Activated CD8-positive, alpha-beta memory T cell treated with anti-CD3 and anti-CD28 coated beads, Interleukin-2, amount 50 U/mL, for 24 hours (primary cell): ENCODE data around the gene CBX5.
"Not testable (repeated sequence)": the region's sequence is repeated elsewhere in the genome, so short reads cannot be mapped to it uniquely, and the experiment has no call there.

ENCODE experiments used
- DNase-seq: peaks from one replicate; pipeline ENCODE4 v3.0.0-alpha.2; 2020; ENCODE audit errors: extremely low read depth

Gene CBX5

GRCh38 chr12:54279632-54280467, at the start of gene CBX5:
TSS of gene CBX5 (minus strand) at chr12:54280122. CDS start at chr12:54257650, 22,472 bp downstream.
- peak; percentile 99 for DNase-seq

DNA sequence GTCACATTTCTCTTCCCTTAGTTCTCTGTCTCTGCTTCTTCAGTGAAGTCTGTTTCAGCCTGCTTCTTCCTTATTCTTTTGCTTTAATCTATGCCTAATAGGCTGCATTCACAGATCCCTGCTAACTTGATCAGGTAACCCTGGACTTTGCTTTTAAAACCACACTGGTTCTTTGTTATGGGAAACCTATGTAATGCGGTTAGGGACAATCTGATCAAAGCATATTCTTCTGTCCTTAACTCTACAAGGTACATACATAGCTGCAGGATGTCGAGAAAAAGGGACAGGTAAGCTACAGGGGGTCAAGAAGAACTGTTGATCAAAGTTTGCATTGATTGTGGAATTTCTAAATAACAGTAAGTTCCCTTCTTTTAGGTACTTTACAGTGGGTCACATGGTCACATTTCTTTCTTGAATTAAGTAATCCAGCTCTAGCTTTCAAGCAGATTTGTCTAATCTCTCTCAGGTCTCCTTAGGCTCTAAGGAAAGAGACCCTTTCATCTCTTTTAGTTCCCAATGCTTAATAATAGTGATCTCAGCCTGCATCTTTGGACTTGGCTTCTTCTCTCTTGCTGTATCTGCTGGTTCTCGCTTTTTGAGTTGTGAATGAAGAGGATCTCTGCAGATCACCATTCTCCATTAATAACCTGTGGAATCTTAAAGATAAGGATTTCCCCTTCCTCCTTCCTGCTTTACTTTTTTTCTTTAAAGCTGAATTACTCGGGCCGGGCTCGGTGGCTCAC, 48.8 kb upstream of the CBX5 start:
- DNase-seq: no peak

- not testable (repeated sequence) for DNase-seq
Measured at GRCh38 chr12:54325442-54326109, 45.7 kb upstream of the CBX5 start.

DNA sequence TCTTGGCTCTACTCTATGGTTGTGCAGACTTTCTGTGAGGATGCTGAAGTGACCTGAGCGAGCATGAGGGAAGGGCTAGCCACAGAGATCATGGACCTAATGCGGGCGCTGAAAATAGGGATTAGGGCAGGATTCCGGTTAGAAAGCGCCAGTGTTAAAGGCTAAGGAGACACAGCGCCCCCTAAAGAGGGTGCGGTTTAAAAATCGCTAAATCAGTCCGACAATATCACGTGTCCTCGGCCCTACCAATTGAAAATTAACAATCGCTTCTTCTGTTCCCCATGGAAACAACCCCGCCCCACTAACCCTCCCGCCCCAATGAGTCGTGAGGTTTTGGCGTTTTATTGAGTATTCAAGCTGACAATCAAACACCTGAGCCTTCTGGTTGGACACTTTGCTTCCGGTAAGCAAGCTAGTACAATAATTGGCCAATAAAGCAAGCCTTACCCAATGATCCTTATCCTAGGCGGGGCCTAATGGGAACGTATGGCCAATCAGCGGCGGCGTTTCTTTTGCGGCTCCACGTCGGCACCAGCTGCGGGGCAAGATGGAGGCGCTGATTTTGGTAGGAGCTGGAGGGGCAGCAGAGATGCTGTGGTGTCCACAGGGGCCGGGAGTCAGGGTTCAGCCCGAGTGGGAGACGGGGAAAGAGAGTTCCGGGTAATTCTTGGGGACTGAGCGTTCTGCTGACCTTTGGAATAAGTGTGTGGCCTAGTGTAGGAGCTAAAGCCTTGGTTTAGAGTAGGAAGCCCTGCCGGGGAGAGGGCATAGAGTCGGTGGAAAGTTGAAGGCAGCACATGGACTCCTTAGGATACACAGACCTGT, 44.9 kb upstream of the CBX5 start, which contains the start of gene COPZ1:
Gene COPZ1 (plus strand): TSS at position 515 of the 825 bp plus-strand sequence. CDS start 33 bp downstream, at position 548.
- peak; percentile 92 for DNase-seq

GRCh38 chr12:54321363-54321762, 41.4 kb upstream of the CBX5 start:
- DNase-seq: no peak

DNA sequence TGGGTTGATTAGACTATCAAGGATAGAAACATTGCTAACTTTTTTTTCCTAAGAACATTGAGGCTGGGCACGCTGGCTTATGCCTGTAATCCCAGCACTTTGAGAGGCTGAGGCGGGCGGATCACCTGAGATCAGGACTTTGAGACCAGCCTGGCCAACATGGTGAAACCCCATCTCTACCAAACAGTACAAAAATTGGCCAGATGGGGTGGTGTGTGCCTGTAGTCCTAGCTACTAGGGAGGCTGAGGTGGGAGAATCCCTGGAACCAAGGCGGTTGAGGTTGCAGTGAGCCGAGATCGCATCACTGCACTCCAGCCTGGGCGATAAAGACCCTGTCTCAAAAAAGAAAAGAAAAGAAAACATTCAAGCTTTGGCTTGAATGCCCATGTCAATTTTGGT, 32.4 kb upstream of the CBX5 start:
- DNase-seq: not testable (repeated sequence)

- no peak for DNase-seq
Measured at GRCh38 chr12:54311051-54311450, 31.1 kb upstream of the CBX5 start.

- no peak for DNase-seq
Measured at GRCh38 chr12:54306925-54307741, 27.2 kb upstream of the CBX5 start.

GRCh38 chr12:54304187-54304810, 24.4 kb upstream of the CBX5 start:
- DNase-seq: no peak

GRCh38 chr12:54303640-54304039, 23.7 kb upstream of the CBX5 start:
- no peak for DNase-seq

- DNase-seq: no peak
Measured at GRCh38 chr12:54301428-54302048, 21.6 kb upstream of the CBX5 start.

DNA sequence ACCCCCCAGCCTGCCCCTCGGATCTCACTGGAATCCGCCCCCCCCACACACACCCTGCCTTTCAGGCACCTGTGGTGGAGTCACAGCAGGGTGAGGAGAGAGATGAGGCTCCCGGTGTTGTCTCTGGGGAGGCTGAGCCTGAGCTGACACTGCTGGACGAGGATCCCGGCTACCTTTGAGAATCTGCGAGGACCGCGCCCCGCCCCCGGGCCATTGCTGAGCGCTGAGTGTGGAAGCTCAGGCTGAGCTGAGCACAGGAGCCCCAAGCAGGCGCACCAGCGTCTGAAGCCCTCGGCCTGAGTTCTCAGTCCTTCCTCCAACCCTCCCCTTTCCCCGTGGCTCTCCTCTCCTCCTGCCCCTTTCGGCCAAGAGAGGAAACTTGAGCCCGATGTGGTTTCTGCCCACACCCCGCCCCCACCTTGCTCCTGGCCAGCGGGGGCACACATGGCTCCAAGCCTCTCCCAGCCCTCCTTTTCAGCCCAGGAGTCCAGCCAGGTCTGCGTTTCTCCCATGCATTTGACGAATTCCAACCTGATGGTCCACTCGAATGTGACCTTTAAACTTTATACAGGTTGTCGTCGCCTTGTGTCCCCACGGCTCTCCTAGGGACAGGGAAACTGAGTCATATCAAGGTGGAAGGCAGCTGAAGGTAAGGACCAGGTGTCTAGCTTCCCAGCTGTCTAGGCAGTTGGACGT, 21.0 kb upstream of the CBX5 start, which contains the start of gene NFE2:
Gene NFE2 (minus strand): TSS at position 284 of the 696 bp plus-strand sequence. CDS start 5,767 bp downstream, outside the sequence.
- DNase-seq: no peak

GRCh38 chr12:54300225-54300731, 20.4 kb upstream of the CBX5 start:
- no peak for DNase-seq

DNA sequence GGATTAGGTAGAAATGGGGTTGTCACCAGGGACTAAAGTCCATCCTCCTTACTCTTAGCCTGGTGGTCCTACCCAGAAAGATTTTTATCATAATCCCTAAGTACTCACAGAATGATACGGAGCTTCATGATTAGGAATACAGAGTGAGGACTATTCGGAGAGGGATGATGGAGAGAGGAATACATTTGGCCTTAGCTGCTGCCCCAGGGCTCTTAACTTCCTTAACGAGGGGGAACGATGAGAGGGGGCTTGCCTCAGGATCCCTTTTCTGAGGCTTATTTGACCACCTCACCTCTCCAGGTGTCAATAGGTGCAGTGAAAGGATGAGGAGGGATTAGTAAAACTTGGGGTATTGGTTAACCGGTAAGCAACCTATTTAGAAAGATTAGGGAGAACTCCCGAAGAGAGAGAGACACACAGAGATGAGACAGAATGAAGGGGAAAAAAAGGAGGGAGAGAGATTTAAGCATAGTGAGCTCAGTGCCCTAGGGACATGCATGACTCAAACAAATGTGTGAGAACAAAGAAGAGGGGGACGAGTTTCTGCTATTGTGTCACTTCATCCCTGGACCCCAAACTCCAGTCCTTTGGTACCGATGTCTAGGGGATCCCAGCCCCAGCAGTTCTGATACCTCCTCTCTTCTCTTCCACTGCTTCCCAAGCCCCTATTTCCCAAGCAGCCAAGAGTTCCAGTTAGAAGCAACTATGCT, 19.7 kb upstream of the CBX5 start:
- no peak for DNase-seq

DNA sequence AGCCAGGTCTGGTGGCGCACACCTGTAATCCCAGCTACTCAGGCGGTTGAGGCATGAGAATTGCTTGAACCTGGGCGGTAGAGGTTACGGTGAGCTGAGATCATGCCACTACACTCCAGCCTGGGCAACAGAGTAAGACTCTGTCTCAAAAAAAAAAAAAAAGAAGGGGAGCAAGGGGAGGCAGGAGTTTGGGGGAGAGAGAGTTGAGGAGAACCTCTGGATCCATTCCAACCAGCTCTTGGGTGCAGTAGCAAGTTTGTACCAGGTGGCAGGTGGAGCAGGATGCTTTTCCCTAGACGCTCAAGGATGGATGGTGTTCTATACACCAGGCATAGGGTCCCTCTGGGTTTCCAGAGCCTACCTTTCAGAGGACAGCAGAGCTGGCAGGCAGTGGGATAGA, 19.0 kb upstream of the CBX5 start:
- no peak for DNase-seq

GRCh38 chr12:54296393-54297099, 16.6 kb upstream of the CBX5 start:
- DNase-seq: no peak

DNA sequence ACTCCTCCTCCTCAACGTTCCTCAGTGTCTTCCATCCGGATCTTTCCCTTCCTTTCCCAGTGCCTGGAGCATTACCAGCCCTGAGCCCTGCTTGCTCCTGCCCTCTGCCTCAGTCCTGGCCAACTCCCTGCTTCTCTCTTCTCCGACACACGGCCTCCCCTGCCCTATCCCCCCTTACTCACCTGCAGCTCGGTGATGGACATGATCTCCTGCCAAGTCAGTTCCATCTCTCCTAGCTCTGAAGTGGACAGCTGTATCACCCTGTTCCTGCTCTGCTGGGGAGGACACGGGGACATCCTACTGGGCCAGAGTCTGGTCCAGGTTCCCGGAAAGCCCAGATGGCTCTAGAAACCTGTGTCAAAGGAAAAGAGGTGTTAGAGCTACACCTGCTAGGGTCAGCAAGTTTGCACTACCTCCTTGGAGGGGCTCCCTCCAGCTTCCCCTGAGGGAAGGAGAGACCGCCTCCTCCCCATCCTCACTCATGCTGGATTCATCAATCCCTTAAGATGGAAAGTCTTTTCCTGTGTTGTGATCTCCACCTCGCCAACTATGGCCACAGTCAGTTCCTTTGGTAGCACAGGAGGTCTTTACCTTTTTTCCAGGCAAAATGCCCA, 15.1 kb upstream of the CBX5 start:
- DNase-seq: no peak
